Choroid plexus epithelial cell (primary cell): ENCODE results near the gene ITPR2.

Experiments used
- DNase-seq: peaks from one replicate; pipeline ENCODE4 v3.0.0-alpha.2; 2010; ENCODE audit warnings: low read depth
- H3K4me3 ChIP-seq: 2 replicates; pipeline ENCODE4 v1.5.1; 2011; ENCODE audit warnings: low read depth, mild to moderate bottlenecking, control low read depth, low read length, moderate library complexity
- TF ChIP-seq, protein P1 (sequence below): conservative IDR thresholded peaks from 2 replicates; pipeline ENCODE4 v1.5.1; 2011; ENCODE audit warnings: low read depth, mild to moderate bottlenecking, control low read depth, inconsistent platforms, low read length, moderate library complexity

Gene ITPR2

DNA sequence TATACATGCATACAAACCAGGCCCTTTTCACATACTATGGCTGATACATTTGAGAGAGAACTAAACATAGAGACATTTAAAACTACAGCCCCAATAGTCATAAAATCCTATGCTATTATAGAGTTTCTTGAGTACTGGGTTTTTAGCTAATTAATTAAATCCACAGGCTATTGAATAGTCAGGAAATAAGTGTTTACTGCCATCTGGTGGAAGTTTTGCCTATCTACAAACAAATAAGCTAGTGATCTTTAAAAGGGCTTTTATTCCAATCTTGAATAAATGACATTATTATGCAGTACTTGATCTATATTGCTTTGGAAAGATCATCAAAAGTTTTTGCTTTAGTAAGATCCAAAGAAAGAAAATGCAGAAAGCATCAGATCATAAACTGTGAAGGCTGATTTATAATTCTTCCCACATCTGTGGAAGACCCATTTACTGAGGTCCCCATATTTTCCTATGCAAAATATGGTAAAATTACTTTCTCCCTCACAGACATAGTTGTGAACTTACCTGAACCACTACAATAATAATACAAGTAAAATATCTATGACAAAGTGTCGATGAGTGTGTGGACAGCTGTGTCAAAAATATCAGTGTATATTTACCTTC lies 131.3 kb downstream of the ITPR2 start:
- peak; percentile 75 for DNase-seq
- H3K4me3 ChIP-seq: no peak overlapping the region
- TF ChIP-seq, protein P1, sequence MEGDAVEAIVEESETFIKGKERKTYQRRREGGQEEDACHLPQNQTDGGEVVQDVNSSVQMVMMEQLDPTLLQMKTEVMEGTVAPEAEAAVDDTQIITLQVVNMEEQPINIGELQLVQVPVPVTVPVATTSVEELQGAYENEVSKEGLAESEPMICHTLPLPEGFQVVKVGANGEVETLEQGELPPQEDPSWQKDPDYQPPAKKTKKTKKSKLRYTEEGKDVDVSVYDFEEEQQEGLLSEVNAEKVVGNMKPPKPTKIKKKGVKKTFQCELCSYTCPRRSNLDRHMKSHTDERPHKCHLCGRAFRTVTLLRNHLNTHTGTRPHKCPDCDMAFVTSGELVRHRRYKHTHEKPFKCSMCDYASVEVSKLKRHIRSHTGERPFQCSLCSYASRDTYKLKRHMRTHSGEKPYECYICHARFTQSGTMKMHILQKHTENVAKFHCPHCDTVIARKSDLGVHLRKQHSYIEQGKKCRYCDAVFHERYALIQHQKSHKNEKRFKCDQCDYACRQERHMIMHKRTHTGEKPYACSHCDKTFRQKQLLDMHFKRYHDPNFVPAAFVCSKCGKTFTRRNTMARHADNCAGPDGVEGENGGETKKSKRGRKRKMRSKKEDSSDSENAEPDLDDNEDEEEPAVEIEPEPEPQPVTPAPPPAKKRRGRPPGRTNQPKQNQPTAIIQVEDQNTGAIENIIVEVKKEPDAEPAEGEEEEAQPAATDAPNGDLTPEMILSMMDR: peak; percentile 54

DNA sequence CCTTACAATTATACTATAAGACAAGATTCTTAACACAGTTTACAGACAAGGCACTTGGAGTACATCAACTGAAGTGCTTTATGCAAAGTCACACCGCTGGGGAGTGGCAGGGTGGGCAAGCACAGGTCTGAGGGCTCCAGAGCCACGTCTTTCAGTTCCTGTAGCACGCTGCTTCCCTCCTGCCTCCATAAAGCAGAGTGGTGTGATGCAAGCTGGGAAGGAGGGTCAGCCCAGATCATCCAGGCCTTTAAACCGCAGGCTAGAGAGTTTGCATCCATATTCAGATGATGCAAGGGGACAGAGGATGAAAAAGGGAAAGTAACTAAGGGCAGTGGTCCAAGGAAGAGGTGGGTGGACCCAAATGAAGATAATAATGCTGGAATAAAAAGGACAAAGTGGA lies 132.6 kb downstream of the ITPR2 start:
- H3K4me3 ChIP-seq: no peak overlapping the region
- DNase-seq: peak; percentile 46
- TF ChIP-seq, protein P1: no peak

DNA sequence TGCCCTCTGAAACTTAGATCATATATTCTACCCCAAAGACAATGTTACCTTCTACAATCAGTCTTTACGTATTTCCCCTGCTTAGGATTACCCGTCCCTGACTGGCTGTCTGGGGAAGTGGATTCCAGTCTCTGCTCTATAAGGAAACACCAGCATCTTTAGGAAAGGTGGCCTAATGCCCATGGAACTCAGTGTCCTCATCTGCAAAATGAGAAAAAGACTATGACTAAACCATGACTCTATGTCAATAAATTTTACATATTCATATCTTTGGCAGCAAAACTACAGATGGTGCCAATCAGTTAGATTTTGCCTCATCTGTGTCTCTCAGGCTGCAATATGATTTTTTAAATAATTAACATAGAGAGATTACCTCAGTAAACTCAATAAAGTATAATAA lies 133.8 kb downstream of the ITPR2 start:
- DNase-seq: no peak
- no peak overlapping the region for H3K4me3 ChIP-seq
- TF ChIP-seq, protein P1: no peak

DNA sequence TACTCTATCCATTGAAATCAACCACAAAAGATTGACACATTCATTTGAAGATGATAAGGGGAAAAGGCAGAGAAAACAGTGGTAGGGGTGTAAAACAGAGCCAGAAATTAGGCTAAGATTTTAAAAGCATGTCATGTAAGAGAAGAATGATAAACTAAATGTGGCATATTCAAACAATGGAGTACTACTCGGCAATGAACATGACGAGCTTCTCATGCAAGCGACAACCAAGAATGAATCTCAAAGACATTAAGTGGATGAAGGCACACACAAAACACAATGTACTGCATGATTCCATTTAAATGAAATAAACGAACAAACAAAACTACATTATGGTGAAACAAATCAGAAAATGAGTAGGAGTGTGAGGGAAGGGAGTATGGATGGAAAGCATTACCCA lies 134.8 kb downstream of the ITPR2 start:
- TF ChIP-seq, protein P1: no peak
- no peak overlapping the region for H3K4me3 ChIP-seq

GRCh38 chr12:26697217-26697616 lies 135.8 kb downstream of the ITPR2 start:
- peak; percentile 81 for DNase-seq
- no peak overlapping the region for H3K4me3 ChIP-seq
- TF ChIP-seq, protein P1: no peak

More for the DNA sequence above, 134.8 kb downstream of the ITPR2 start:
- DNase-seq: no peak

GRCh38 chr12:26696613-26697092 lies 136.3 kb downstream of the ITPR2 start:
- TF ChIP-seq, protein P1: no peak
- no peak overlapping the region for H3K4me3 ChIP-seq
- DNase-seq: peak; percentile 88

DNA sequence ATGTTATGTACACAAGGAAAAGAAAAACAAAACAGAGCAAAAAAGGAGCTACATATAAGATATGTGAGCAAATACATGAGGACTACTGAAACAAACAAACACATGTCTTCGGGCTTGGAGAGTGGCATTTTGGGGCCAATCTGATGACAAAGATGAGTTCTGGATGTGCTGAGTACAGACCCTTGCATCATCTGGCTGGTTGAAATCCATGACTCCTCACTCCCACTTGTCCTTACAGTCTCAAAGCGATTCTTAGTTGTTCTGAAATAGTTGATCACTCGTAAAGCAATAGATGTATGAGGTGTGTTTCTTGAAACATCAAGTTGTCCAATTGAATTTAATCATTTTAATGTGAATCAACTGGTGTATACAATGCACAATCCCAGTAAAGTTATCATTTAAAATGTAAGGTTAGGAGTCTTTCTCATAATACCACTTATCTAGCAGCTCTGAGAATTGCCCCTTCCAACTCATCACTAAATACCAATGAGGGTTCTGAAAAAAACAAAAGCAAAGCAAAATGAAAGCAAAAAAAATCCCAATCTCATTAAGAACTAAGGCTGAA lies 136.9 kb downstream of the ITPR2 start:
- TF ChIP-seq, protein P1: no peak
- H3K4me3 ChIP-seq: no peak overlapping the region
- peak; percentile 53 for DNase-seq
